SU-DHL-6 (cell line): ENCODE results near the gene DDIT4L.

Experiments used
- H2AFZ ChIP-seq: fragments of 200-600 bp; sonication (generic); 2 replicates; pipeline ENCODE4 v1.6.1; 2014; ENCODE audit warnings: low read depth, mild to moderate bottlenecking, moderate library complexity, mixed read lengths, antibody characterized with exemption, low read length; ENCODE audit not compliant: severe bottlenecking
- H3F3A ChIP-seq: fragments of 200-600 bp; shearing (Covaris generic); 2 replicates; pipeline ENCODE4 v1.6.0; 2016; ENCODE audit warnings: antibody characterized with exemption, mild to moderate bottlenecking; ENCODE audit not compliant: insufficient read depth
- H3K27ac ChIP-seq: fragments of 200-600 bp; sonication (generic); 2 replicates; pipeline ENCODE4 v1.5.1; 2016; ENCODE audit warnings: low read depth, mild to moderate bottlenecking, low read length, moderate library complexity, mixed read lengths
- H3K27me3 ChIP-seq: fragments of 200-600 bp; sonication (generic), shearing (Covaris generic); 2 replicates; pipeline ENCODE4 v1.6.0; 2014; ENCODE audit warnings: mild to moderate bottlenecking, low read length
- H3K36me3 ChIP-seq: fragments of 200-600 bp; sonication (generic); 2 replicates; pipeline ENCODE4 v1.6.1; 2014; ENCODE audit warnings: mild to moderate bottlenecking, low read length, mixed read lengths
- H3K4me2 ChIP-seq: fragments of 300-600, 200-600 bp; shearing (Covaris generic), sonication (generic); 2 replicates; pipeline ENCODE4 v1.6.0; 2014; ENCODE audit warnings: low read length, low read depth, mild to moderate bottlenecking; ENCODE audit not compliant: poor library complexity, severe bottlenecking
- H3K4me3 ChIP-seq: fragments of 200-600 bp; sonication (generic); 2 replicates; pipeline ENCODE4 v1.5.1; 2014; ENCODE audit warnings: antibody characterized with exemption, low read length, mild to moderate bottlenecking, mixed read lengths; ENCODE audit not compliant: insufficient read depth, poor library complexity, severe bottlenecking
- H3K79me2 ChIP-seq: fragments of 200-600 bp; sonication (generic); 2 replicates; pipeline ENCODE4 v1.6.1; 2014; ENCODE audit warnings: mild to moderate bottlenecking, low read length, moderate library complexity; ENCODE audit not compliant: insufficient read depth
- H3K9ac ChIP-seq: fragments of 200-600 bp; sonication (generic); 2 replicates; pipeline ENCODE4 v1.7.0; 2014; ENCODE audit warnings: mild to moderate bottlenecking, low read length
- H3K9me2 ChIP-seq: fragments of 200-600 bp; sonication (generic); replicated peaks from 2 replicates; pipeline ENCODE4 v1.6.1; 2014; ENCODE audit warnings: low read length; ENCODE audit not compliant: insufficient read depth
- H3K9me3 ChIP-seq: fragments of 200-600 bp; sonication (generic); 2 replicates; pipeline ENCODE4 v1.6.1; 2014; ENCODE audit warnings: low read length, mixed read lengths; ENCODE audit not compliant: insufficient read depth
- H4K20me1 ChIP-seq: fragments of 200-600 bp; sonication (generic); 2 replicates; pipeline ENCODE4 v1.6.1; 2014; ENCODE audit warnings: low read depth, mild to moderate bottlenecking, antibody characterized with exemption, low read length, moderate library complexity, mixed read lengths
- CTCF ChIP-seq: fragments of 200-600 bp; sonication (generic); IDR thresholded peaks from one replicate; pipeline ENCODE4 v1.5.1; 2017; ENCODE audit warnings: antibody characterized with exemption, mild to moderate bottlenecking, low read length, moderate library complexity; ENCODE audit not compliant: insufficient read depth, poor library complexity, severe bottlenecking
- EZH2phosphoT487 ChIP-seq: fragments of 200-600 bp; sonication (generic), shearing (Covaris generic); conservative IDR thresholded peaks from 2 replicates; pipeline ENCODE4 v1.6.1; 2018; ENCODE audit warnings: mild to moderate bottlenecking, antibody characterized with exemption, low read length, moderate library complexity, mixed read lengths

Gene DDIT4L

GRCh38 chr4:100189820-100190642, at the start of gene DDIT4L:
Gene DDIT4L (minus strand): TSS chr4:100190468. CDS start chr4:100189983, 485 bp downstream.
- no peak within 1 kb of the TSS for H3K4me3 ChIP-seq
- H3K9ac ChIP-seq, result no peak within 1 kb of the TSS
- no peaks in the 10 kb centered on the region for H3K9me3 ChIP-seq
- H3F3A ChIP-seq, result no peaks in the 10 kb centered on the region
- no peak within 1 kb of the TSS for H2AFZ ChIP-seq
- no peak for TF ChIP-seq CTCF
- no peak for TF ChIP-seq EZH2phosphoT487
- H4K20me1 ChIP-seq, result no peaks in the 10 kb centered on the region
- no peak within 1 kb of the TSS for H3K27ac ChIP-seq
- no peaks in the 10 kb centered on the region for H3K27me3 ChIP-seq
- H3K79me2 ChIP-seq, result no peaks in the 10 kb centered on the region
- no peaks in the 10 kb centered on the region for H3K9me2 ChIP-seq
- no peaks in the 10 kb centered on the region for H3K36me3 ChIP-seq
- no peak within 1 kb of the TSS for H3K4me2 ChIP-seq

GRCh38 chr4:100240008-100240407, 49.7 kb upstream of the DDIT4L start:
- Histone ChIP-seq H3F3A (no peaks in the 10 kb centered on the region), H3K4me2 (no peak overlapping the region), H3K27ac (no peak overlapping the region), H2AFZ (peak overlapping the region; percentile 4), H3K27me3 (no peaks in the 10 kb centered on the region), H3K9me3 (no peaks in the 10 kb centered on the region), H3K36me3 (no peaks in the 10 kb centered on the region), H3K4me3 (no peak overlapping the region), H3K9ac (no peak overlapping the region), H4K20me1 (no peaks in the 10 kb centered on the region), H3K79me2 (no peaks in the 10 kb centered on the region), H3K9me2 (no peaks in the 10 kb centered on the region)
- TF ChIP-seq CTCF (no peak), EZH2phosphoT487 (no peak)

- TF ChIP-seq EZH2phosphoT487 (no peak), CTCF (no peak)
- no peaks in the 10 kb centered on the region for H3K9me2 ChIP-seq
- no peak overlapping the region for H3K27ac ChIP-seq
- H3K9ac ChIP-seq, result no peak overlapping the region
- no peaks in the 10 kb centered on the region for H3K79me2 ChIP-seq
- H3K27me3 ChIP-seq, result no peaks in the 10 kb centered on the region
- H3F3A ChIP-seq, result no peaks in the 10 kb centered on the region
- H3K4me3 ChIP-seq, result no peak overlapping the region
- H3K9me3 ChIP-seq, result peaks cover 3% of the 10 kb centered on the region; the same call in 1 of the 2 replicates
- H3K4me2 ChIP-seq, result no peak overlapping the region
- H3K36me3 ChIP-seq, result no peaks in the 10 kb centered on the region
- H4K20me1 ChIP-seq, result no peaks in the 10 kb centered on the region
- H2AFZ ChIP-seq, result no peak overlapping the region
Observed at GRCh38 chr4:100224721-100225120, 34.5 kb upstream of the DDIT4L start.
